M059J (cell line): ENCODE results near the gene MEG3. TPM values are rescaled to one million over a fixed set of nuclear protein-coding genes. Genes with fewer than 3 reads are reported as not detected.

Experiments used
- total RNA-seq: library from RNA; depleted of rRNA; stranded (reverse); fragments of >200 nt; shearing (Covaris generic); gene quantifications from 2 replicates; pipeline ENCODE4 v1.2.3, GENCODE V29; 2014; rRNA removed

Gene MEG3
- total RNA-seq, 1 experiment from 2014 or later, result 21.9 TPM

Other genes starting within 250 kb of the MEG3 start
- 7.2 and 17.1 TPM in 2 replicates for gene BEGAIN, start 238.7 kb upstream of the MEG3 start, total RNA-seq
- not detected in 2 replicates for gene DLK1, start 99.2 kb upstream of the MEG3 start, total RNA-seq
- 0.02 TPM in 1 of 2 replicates, not detected in the other for gene RTL1, start 77.6 kb downstream of the MEG3 start, total RNA-seq